HL-60 (cell line): ENCODE results near the gene ZC3H8.

Experiments
- GABPA ChIP-seq: IDR thresholded peaks from 2 replicates; pipeline ENCODE4 v1.6.1; 2012; ENCODE audit warnings: low read depth
- POLR2AphosphoS5 ChIP-seq: IDR thresholded peaks from 2 replicates; pipeline ENCODE4 v1.6.1; 2012; ENCODE audit warnings: low read depth
- SPI1 ChIP-seq: IDR thresholded peaks from 2 replicates; pipeline ENCODE4 v1.6.1; 2012; ENCODE audit warnings: low read depth, mild to moderate bottlenecking, borderline replicate concordance
- TF ChIP-seq, protein P1 (sequence below): IDR thresholded peaks from one replicate; pipeline ENCODE4 v1.5.1; 2011; ENCODE audit warnings: low read length, control low read depth, inconsistent platforms; ENCODE audit not compliant: insufficient read depth
- TF ChIP-seq, protein P2 (sequence below): IDR thresholded peaks from 2 replicates; pipeline ENCODE4 v1.6.1; 2012; ENCODE audit warnings: low read depth; ENCODE audit not compliant: insufficient replicate concordance

DNA sequence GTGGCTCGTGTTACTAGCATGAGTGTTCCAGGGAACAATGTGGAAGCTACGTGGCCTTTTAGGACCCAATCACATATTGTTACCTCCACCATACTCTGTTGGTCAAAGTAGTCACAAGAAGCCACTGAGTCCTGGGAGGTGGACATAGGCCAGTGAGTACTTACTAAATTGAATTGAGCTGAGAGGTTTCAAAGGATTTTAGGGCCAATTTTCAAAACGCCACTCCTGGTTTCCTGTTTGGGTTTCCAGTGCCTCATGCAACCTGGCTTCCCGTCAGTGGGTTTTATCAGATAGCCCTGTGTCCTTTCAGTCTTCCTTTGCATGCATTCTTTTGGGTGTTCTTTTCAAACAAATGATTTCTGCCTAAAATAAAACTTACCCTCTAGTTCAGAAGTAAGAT, 60.4 kb downstream of the ZC3H8 start:
- TF ChIP-seq, protein P1, sequence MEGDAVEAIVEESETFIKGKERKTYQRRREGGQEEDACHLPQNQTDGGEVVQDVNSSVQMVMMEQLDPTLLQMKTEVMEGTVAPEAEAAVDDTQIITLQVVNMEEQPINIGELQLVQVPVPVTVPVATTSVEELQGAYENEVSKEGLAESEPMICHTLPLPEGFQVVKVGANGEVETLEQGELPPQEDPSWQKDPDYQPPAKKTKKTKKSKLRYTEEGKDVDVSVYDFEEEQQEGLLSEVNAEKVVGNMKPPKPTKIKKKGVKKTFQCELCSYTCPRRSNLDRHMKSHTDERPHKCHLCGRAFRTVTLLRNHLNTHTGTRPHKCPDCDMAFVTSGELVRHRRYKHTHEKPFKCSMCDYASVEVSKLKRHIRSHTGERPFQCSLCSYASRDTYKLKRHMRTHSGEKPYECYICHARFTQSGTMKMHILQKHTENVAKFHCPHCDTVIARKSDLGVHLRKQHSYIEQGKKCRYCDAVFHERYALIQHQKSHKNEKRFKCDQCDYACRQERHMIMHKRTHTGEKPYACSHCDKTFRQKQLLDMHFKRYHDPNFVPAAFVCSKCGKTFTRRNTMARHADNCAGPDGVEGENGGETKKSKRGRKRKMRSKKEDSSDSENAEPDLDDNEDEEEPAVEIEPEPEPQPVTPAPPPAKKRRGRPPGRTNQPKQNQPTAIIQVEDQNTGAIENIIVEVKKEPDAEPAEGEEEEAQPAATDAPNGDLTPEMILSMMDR, result no peak
- no peak for TF ChIP-seq POLR2AphosphoS5
- TF ChIP-seq SPI1, result no peak
- TF ChIP-seq, protein P2, sequence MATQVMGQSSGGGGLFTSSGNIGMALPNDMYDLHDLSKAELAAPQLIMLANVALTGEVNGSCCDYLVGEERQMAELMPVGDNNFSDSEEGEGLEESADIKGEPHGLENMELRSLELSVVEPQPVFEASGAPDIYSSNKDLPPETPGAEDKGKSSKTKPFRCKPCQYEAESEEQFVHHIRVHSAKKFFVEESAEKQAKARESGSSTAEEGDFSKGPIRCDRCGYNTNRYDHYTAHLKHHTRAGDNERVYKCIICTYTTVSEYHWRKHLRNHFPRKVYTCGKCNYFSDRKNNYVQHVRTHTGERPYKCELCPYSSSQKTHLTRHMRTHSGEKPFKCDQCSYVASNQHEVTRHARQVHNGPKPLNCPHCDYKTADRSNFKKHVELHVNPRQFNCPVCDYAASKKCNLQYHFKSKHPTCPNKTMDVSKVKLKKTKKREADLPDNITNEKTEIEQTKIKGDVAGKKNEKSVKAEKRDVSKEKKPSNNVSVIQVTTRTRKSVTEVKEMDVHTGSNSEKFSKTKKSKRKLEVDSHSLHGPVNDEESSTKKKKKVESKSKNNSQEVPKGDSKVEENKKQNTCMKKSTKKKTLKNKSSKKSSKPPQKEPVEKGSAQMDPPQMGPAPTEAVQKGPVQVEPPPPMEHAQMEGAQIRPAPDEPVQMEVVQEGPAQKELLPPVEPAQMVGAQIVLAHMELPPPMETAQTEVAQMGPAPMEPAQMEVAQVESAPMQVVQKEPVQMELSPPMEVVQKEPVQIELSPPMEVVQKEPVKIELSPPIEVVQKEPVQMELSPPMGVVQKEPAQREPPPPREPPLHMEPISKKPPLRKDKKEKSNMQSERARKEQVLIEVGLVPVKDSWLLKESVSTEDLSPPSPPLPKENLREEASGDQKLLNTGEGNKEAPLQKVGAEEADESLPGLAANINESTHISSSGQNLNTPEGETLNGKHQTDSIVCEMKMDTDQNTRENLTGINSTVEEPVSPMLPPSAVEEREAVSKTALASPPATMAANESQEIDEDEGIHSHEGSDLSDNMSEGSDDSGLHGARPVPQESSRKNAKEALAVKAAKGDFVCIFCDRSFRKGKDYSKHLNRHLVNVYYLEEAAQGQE, result no peak
- no peak for TF ChIP-seq GABPA
